Ishikawa (cell line): Measurements from ENCODE around the gene TMEM185A.

ENCODE experiments used
- EP300 ChIP-seq: IDR thresholded peaks from 2 replicates; pipeline ENCODE4 v1.6.1; 2012; ENCODE audit warnings: borderline replicate concordance
- TAF1 ChIP-seq: IDR thresholded peaks from 2 replicates; pipeline ENCODE4 v1.6.1; 2012; ENCODE audit warnings: low read depth, mild to moderate bottlenecking
- TF ChIP-seq, protein P1 (sequence below): IDR thresholded peaks from 2 replicates; pipeline ENCODE4 v1.6.1; 2012

DNA sequence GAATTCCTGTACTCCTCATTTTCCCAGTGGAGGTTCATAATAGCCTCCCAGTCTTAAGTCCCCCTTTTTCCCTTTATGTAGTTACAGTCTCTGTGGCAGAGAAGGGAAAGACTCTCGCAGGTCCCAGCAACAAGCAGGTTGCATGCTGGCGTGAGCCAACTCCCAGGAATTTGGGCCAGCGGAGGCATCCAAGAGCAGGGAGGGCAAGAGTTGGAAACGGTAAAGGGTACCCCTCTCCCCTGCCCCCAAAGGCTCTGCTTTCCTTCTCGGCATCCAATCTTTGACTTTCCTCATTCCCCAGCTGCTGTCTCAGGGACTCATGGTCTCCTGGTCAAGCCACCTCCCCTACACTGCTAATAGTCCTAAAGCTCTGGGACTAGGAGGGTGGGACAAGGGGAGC lies 21.1 kb downstream of the TMEM185A start:
- no peak for TF ChIP-seq TAF1
- TF ChIP-seq, protein P1, sequence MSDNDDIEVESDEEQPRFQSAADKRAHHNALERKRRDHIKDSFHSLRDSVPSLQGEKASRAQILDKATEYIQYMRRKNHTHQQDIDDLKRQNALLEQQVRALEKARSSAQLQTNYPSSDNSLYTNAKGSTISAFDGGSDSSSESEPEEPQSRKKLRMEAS, result no peak
- no peak for TF ChIP-seq EP300
